ENCODE data around the gene PKP2.

Gene PKP2

GRCh38 chr12:32770141-32770540 lies 126.4 kb downstream of the PKP2 start:
- 90% methylated on average over 1 of the region's 1 CpG; no CpG with 5 or more reads in 1 of the 2 experiments for WGBS, 2 experiments
- Histone ChIP-seq H3K27ac (ENCODE audit: insufficient read depth, low read depth, low read length, poor library complexity, severe bottlenecking) (no peak overlapping the region), H3K4me3 (ENCODE audit: insufficient read depth, low read depth, low read length) (no peak overlapping the region)

DNA sequence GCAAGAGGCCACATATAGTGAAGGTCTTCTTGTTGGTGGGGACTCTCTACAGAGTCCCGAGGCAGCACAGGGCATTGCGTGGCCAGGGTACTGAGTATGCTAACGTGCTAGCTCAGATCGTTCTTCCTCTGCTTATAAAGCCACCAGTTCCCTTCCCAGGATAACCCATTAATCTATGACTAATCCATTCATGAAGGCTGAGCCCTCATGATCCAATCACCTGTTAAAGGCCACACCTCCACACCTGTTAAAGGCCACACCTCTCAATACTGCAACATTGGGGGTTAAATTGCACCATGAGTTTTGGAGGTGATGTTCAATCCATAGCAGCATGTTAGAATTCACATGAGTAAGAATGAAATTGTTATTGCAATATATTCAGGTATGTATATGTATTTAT lies 128.1 kb downstream of the PKP2 start:
- 85 to 93% methylated on average over 4 of the region's 4 CpGs for WGBS, 2 experiments
- H3K9me3 ChIP-seq (ENCODE audit: control insufficient read depth, low read length), result no peaks in the 10 kb centered on the region

More at GRCh38 chr12:32770141-32770540, 126.4 kb downstream of the PKP2 start:
- Histone ChIP-seq H3K27me3 (ENCODE audit: control insufficient read depth, insufficient read depth, low read length, poor library complexity, severe bottlenecking) (no peaks in the 10 kb centered on the region), H3K9me3 (ENCODE audit: control insufficient read depth, low read length) (no peaks in the 10 kb centered on the region), H3K36me3 (ENCODE audit: control insufficient read depth, insufficient read depth, low read length) (no peaks in the 10 kb centered on the region), H3K4me1 (ENCODE audit: control insufficient read depth, insufficient read depth, low read length) (peaks cover 13% of the 10 kb centered on the region)

DNA sequence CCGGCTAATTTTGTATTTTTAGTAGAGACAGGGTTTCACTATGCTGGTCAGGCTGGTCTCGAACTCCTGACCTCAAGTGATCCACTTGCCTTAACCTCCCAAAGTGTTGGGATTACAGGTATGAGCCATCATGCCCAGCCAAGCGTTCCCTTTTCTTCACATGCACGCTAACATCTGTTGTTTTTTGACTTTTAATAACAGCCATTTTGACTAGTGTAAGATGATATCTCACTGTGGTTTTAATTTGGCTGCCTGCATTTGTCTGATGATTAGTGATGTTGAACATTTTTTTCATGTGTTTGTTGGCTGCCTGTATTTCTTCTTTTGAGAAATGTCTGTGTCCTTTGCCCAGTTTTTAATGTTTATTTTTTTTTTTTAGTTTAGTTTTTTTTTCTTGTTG lies 130.7 kb downstream of the PKP2 start:
- H3K27ac ChIP-seq (ENCODE audit: insufficient read depth, low read depth, low read length, poor library complexity, severe bottlenecking), result no peak overlapping the region
- no peaks in the 10 kb centered on the region for H3K27me3 ChIP-seq (ENCODE audit: control insufficient read depth, insufficient read depth, low read length, poor library complexity, severe bottlenecking)
- H3K9me3 ChIP-seq (ENCODE audit: control insufficient read depth, low read length), result no peaks in the 10 kb centered on the region
- H3K4me1 ChIP-seq (ENCODE audit: control insufficient read depth, insufficient read depth, low read length), result peaks cover 13% of the 10 kb centered on the region
- H3K4me3 ChIP-seq (ENCODE audit: insufficient read depth, low read depth, low read length), result no peak overlapping the region
- WGBS, 2 experiments, result 89 to 92% methylated on average over 4 of the region's 4 CpGs
- H3K36me3 ChIP-seq (ENCODE audit: control insufficient read depth, insufficient read depth, low read length), result no peaks in the 10 kb centered on the region

More for the DNA sequence above, 128.1 kb downstream of the PKP2 start:
- Histone ChIP-seq H3K27ac (ENCODE audit: insufficient read depth, low read depth, low read length, poor library complexity, severe bottlenecking) (no peak overlapping the region), H3K4me3 (ENCODE audit: insufficient read depth, low read depth, low read length) (no peak overlapping the region), H3K27me3 (ENCODE audit: control insufficient read depth, insufficient read depth, low read length, poor library complexity, severe bottlenecking) (no peaks in the 10 kb centered on the region), H3K36me3 (ENCODE audit: control insufficient read depth, insufficient read depth, low read length) (no peaks in the 10 kb centered on the region), H3K4me1 (ENCODE audit: control insufficient read depth, insufficient read depth, low read length) (peaks cover 13% of the 10 kb centered on the region)

GRCh38 chr12:32761716-32762115 lies 134.9 kb downstream of the PKP2 start:
- H3K27ac ChIP-seq (ENCODE audit: insufficient read depth, low read depth, low read length, poor library complexity, severe bottlenecking), result no peak overlapping the region
- H3K9me3 ChIP-seq (ENCODE audit: control insufficient read depth, low read length), result no peaks in the 10 kb centered on the region
- no peak overlapping the region for H3K4me3 ChIP-seq (ENCODE audit: insufficient read depth, low read depth, low read length)
- H3K36me3 ChIP-seq (ENCODE audit: control insufficient read depth, insufficient read depth, low read length), result no peaks in the 10 kb centered on the region
- H3K27me3 ChIP-seq (ENCODE audit: control insufficient read depth, insufficient read depth, low read length, poor library complexity, severe bottlenecking), result no peaks in the 10 kb centered on the region
- 83 to 89% methylated on average over 1 of the region's 1 CpG for WGBS, 2 experiments
- H3K4me1 ChIP-seq (ENCODE audit: control insufficient read depth, insufficient read depth, low read length), result no peaks in the 10 kb centered on the region

- H3K4me3 ChIP-seq (ENCODE audit: insufficient read depth, low read depth, low read length), result no peak overlapping the region
- H3K36me3 ChIP-seq (ENCODE audit: control insufficient read depth, insufficient read depth, low read length), result peaks cover 4% of the 10 kb centered on the region
- peaks cover 5% of the 10 kb centered on the region for H3K4me1 ChIP-seq (ENCODE audit: control insufficient read depth, insufficient read depth, low read length)
- no peaks in the 10 kb centered on the region for H3K27me3 ChIP-seq (ENCODE audit: control insufficient read depth, insufficient read depth, low read length, poor library complexity, severe bottlenecking)
- WGBS, 2 experiments, result 97% methylated on average over 3 of the region's 3 CpGs
- no peak overlapping the region for H3K27ac ChIP-seq (ENCODE audit: insufficient read depth, low read depth, low read length, poor library complexity, severe bottlenecking)
- no peaks in the 10 kb centered on the region for H3K9me3 ChIP-seq (ENCODE audit: control insufficient read depth, low read length)
Observed at GRCh38 chr12:32757157-32757556, 139.4 kb downstream of the PKP2 start.

DNA sequence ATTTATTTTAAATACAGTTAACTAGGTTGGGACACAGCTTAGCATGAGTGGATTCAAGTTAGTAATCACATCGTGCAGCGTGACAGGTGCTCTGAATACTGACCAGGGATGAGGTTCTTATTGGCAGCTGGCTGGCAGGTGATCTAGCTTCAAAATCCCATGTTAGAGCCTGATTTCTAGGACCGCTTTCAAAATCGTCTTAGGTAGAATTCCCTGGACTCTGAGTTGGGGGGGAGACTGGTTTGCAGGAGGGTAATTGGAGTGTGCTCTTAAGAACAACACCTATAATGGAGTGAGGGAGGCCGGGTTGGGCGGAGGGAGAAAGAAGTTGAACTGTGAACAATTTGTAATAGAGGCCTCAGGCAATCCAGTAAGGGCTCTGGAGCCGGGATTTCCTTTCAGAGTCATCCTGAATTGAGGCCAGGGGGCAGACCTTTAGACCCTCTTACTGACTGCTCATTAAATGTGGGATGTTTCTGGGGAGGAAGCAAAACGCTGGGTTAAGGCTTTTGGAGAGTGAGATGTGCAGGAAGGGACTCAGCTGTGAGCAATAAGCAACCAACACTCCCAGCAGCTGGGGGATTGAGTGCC lies 140.0 kb downstream of the PKP2 start:
- no peaks in the 10 kb centered on the region for H3K9me3 ChIP-seq (ENCODE audit: control insufficient read depth, low read length)
- H3K4me1 ChIP-seq (ENCODE audit: control insufficient read depth, insufficient read depth, low read length), result peaks cover 5% of the 10 kb centered on the region
- H3K4me3 ChIP-seq (ENCODE audit: insufficient read depth, low read depth, low read length), result peak overlapping the region; percentile 98
- H3K27ac ChIP-seq (ENCODE audit: insufficient read depth, low read depth, low read length, poor library complexity, severe bottlenecking), result no peak overlapping the region
- no peaks in the 10 kb centered on the region for H3K27me3 ChIP-seq (ENCODE audit: control insufficient read depth, insufficient read depth, low read length, poor library complexity, severe bottlenecking)
- 57% methylated on average over 8 of the region's 8 CpGs for WGBS, 2 experiments
- peaks cover 10% of the 10 kb centered on the region for H3K36me3 ChIP-seq (ENCODE audit: control insufficient read depth, insufficient read depth, low read length)

DNA sequence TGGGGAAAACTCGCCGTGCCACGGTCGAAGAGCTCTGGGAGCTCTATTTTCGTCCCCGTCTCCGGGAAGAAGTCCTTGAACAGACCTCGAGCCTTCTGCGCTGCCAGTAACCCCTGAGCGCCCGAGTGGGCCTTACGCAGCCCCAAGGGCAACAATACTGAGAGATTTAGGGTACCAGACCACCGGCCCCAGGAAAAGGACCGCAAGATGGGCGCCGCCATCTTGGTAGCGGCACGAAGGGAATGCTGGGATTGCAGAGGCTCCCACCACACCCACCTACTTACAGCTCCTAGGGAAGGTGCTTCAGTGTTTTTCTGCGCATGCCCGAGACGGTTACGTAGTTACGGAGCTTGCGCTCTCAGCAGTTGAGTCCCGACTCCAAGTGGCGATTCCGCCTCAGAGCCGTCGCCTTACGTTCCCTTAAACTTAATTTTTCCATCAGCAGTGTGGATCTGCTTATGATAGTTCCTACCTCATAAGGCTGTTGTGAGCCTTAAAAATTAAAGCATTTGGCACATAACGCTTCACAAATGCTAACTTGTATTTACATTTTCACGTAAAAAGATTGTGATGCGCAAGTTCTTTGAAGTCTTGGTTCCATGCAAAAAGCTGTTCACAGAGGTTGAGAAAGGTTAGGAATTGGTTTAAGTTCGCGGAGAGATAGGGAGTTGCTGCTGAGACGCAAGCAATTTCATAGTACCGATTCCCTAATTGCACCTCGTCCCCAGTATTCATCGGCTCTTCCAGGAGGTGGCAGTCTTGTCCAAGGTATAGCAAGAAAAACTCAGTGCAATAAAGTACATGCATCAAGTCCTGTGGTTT lies 140.7 kb downstream of the PKP2 start, which contains the start of gene YARS2:
Gene YARS2 (minus strand): TSS at position 244 of the 822 bp plus-strand sequence. CDS start 23 bp downstream, at position 221.
- H3K27me3 ChIP-seq (ENCODE audit: control insufficient read depth, insufficient read depth, low read length, poor library complexity, severe bottlenecking), result no peaks in the 10 kb centered on the region
- peaks cover 5% of the 10 kb centered on the region for H3K4me1 ChIP-seq (ENCODE audit: control insufficient read depth, insufficient read depth, low read length)
- H3K9me3 ChIP-seq (ENCODE audit: control insufficient read depth, low read length), result no peaks in the 10 kb centered on the region
- 0% methylated on average over 38 to 39 of the region's 39 CpGs for WGBS, 2 experiments
- peak within 1 kb of the TSS; percentile 91 for H3K27ac ChIP-seq (ENCODE audit: insufficient read depth, low read depth, low read length, poor library complexity, severe bottlenecking)
- peaks cover 11% of the 10 kb centered on the region for H3K36me3 ChIP-seq (ENCODE audit: control insufficient read depth, insufficient read depth, low read length)
- H3K4me3 ChIP-seq (ENCODE audit: insufficient read depth, low read depth, low read length), result peak within 1 kb of the TSS; percentile 98

DNA sequence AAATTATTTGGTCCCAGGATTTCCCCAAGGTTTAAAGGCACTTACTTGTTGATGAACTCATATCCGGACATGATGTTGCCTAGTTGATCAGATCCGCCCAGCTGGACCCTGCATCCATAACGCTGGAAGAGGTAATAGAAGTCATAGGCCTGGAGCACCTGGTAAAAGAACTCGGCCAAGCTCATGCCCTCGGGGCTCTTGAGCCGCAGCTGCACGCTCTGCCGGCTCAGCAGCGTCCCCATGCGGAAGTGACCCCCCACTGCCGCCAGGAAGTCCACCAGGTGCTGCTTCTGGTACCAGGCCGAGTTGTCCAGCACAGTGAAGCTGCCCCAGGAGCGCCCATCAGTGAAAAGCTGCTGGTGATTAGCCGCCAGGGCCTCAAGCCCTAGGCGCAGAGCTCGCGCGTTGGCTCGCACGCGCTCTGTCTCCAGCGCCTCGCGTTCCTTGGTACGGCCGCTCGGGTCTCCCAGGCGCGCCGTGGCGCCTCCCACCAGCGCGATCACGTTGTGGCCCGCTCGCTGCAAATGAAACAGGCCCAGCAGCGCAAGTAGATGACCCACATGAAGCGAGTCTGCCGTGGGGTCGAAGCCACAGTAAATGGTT lies 141.4 kb downstream of the PKP2 start:
- Histone ChIP-seq H3K27ac (ENCODE audit: insufficient read depth, low read depth, low read length, poor library complexity, severe bottlenecking) (peak overlapping the region; percentile 78), H3K4me1 (ENCODE audit: control insufficient read depth, insufficient read depth, low read length) (peaks cover 5% of the 10 kb centered on the region), H3K36me3 (ENCODE audit: control insufficient read depth, insufficient read depth, low read length) (peaks cover 18% of the 10 kb centered on the region), H3K4me3 (ENCODE audit: insufficient read depth, low read depth, low read length) (peak overlapping the region; percentile 98), H3K27me3 (ENCODE audit: control insufficient read depth, insufficient read depth, low read length, poor library complexity, severe bottlenecking) (no peaks in the 10 kb centered on the region), H3K9me3 (ENCODE audit: control insufficient read depth, low read length) (no peaks in the 10 kb centered on the region)
- 1% methylated on average over 40 of the region's 40 CpGs for WGBS, 2 experiments

GRCh38 chr12:32754111-32754510 lies 142.5 kb downstream of the PKP2 start:
- no peak overlapping the region for H3K27ac ChIP-seq (ENCODE audit: insufficient read depth, low read depth, low read length, poor library complexity, severe bottlenecking)
- no peaks in the 10 kb centered on the region for H3K27me3 ChIP-seq (ENCODE audit: control insufficient read depth, insufficient read depth, low read length, poor library complexity, severe bottlenecking)
- WGBS, 2 experiments, result 66 to 79% methylated on average over 2 of the region's 2 CpGs
- H3K4me3 ChIP-seq (ENCODE audit: insufficient read depth, low read depth, low read length), result peak overlapping the region; percentile 98
- H3K36me3 ChIP-seq (ENCODE audit: control insufficient read depth, insufficient read depth, low read length), result peaks cover 26% of the 10 kb centered on the region
- H3K9me3 ChIP-seq (ENCODE audit: control insufficient read depth, low read length), result no peaks in the 10 kb centered on the region
- H3K4me1 ChIP-seq (ENCODE audit: control insufficient read depth, insufficient read depth, low read length), result peaks cover 5% of the 10 kb centered on the region

GRCh38 chr12:32753605-32754004 lies 143.0 kb downstream of the PKP2 start:
- H3K4me1 ChIP-seq (ENCODE audit: control insufficient read depth, insufficient read depth, low read length), result peaks cover 5% of the 10 kb centered on the region
- H3K27me3 ChIP-seq (ENCODE audit: control insufficient read depth, insufficient read depth, low read length, poor library complexity, severe bottlenecking), result no peaks in the 10 kb centered on the region
- H3K27ac ChIP-seq (ENCODE audit: insufficient read depth, low read depth, low read length, poor library complexity, severe bottlenecking), result no peak overlapping the region
- peaks cover 26% of the 10 kb centered on the region for H3K36me3 ChIP-seq (ENCODE audit: control insufficient read depth, insufficient read depth, low read length)
- no peaks in the 10 kb centered on the region for H3K9me3 ChIP-seq (ENCODE audit: control insufficient read depth, low read length)
- WGBS, 2 experiments, result 88 to 90% methylated on average over 3 of the region's 4 CpGs
- no peak overlapping the region for H3K4me3 ChIP-seq (ENCODE audit: insufficient read depth, low read depth, low read length)
